T-helper 2 cell treated with Interferon-gamma antibody and Interleukin-4, amounts not matched to agents 5 μg/mL and 100 μg/mL, for 36 hours (primary cell): Measurements from ENCODE around the gene PLEKHG4.

Experiments
- DNase-seq: peaks from one replicate; pipeline ENCODE4 v3.0.0; 2021; ENCODE audit warnings: low spot score
- H3K27ac Mint-ChIP-seq: one replicate; pipeline ENCODE4 v1.8.0; 2021; ENCODE audit warnings: mild to moderate bottlenecking, mixed read lengths
- H3K27me3 Mint-ChIP-seq: one replicate; pipeline ENCODE4 v1.8.0; 2021; ENCODE audit warnings: low read depth, mixed read lengths
- H3K36me3 Mint-ChIP-seq: one replicate; pipeline ENCODE4 v1.8.0; 2021; ENCODE audit warnings: low read depth, mixed read lengths
- H3K4me1 Mint-ChIP-seq: one replicate; pipeline ENCODE4 v1.8.0; 2021; ENCODE audit warnings: low read depth, mixed read lengths
- H3K4me3 Mint-ChIP-seq: one replicate; pipeline ENCODE4 v1.8.0; 2022; ENCODE audit warnings: mild to moderate bottlenecking, moderate library complexity, mixed read lengths
- H3K9me3 Mint-ChIP-seq: one replicate; pipeline ENCODE4 v1.8.0; 2021; ENCODE audit warnings: mixed read lengths

Gene PLEKHG4

DNA sequence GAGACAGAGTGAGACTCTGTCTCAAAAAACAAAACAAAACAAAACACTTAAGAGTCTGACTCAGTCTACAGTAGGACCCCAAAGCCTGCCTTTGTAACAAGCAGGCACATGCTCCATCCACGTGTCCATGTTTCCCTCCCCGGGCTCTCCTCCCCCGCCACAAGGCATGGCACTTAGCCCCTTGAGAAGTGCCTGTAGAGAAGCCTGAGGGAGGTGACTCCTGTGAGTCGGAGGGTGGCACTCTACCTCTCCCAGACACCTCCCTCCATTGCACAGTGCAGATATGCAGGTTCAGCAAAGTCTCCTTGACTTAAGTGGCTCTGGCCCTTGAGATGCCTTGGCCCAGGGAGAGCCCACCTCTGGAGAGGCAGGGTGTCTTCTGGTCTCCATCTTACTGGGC, 38.8 kb upstream of the PLEKHG4 start:
- Mint-ChIP-seq H3K36me3 (peaks cover 35% of the 10 kb centered on the region), H3K4me3 (no peak overlapping the region), H3K27me3 (no peaks in the 10 kb centered on the region), H3K9me3 (no peaks in the 10 kb centered on the region), H3K27ac (no peak overlapping the region), H3K4me1 (peaks cover 38% of the 10 kb centered on the region)
- no peak for DNase-seq

DNA sequence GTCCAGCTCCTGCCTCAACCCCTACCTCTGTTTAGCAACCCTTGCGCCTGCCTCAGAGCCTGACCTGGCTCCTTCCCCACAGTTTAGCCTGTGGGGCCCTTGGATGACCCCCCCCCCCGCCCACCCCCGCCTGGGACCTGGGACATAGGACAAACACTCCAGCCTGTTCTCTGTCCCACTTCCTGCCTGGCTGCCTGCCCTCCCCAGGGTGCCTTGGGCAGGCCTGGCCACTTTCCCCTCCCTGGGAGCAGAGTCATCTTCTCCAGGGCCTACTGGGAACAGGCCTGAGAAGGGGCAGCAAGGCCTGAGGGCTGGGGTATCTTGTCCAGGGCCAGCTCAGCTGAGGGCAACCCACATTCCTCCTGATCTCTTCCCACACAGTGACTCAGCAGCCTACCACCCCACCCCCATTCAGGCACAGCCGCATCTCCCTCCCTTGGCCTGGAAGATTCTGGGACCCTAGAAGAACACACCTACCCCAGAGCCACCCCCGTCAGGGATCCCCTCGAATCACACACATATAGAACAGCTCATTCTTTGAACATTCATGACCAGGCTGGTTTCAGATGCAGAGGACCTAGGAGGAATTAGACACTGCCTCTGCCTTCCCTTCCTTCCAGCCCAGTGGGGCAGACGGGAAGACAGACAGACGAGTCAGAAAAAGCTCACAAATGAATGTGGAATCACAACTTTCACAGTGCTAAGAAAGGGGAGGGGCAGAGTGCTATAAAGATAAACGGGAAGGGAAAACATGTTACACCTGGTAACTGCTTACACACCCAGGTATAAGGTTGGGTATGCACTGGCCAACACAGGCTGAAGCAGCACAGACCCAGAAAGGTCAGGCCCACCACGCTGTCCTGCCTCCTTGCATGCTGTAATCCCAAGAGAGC, 38.1 kb upstream of the PLEKHG4 start:
- H3K27ac Mint-ChIP-seq: peak overlapping the region; percentile 75
- no peak for DNase-seq
- H3K4me3 Mint-ChIP-seq: no peak overlapping the region
- H3K27me3 Mint-ChIP-seq: no peaks in the 10 kb centered on the region
- peaks cover 29% of the 10 kb centered on the region for H3K36me3 Mint-ChIP-seq
- peaks cover 37% of the 10 kb centered on the region for H3K4me1 Mint-ChIP-seq
- H3K9me3 Mint-ChIP-seq: no peaks in the 10 kb centered on the region

DNA sequence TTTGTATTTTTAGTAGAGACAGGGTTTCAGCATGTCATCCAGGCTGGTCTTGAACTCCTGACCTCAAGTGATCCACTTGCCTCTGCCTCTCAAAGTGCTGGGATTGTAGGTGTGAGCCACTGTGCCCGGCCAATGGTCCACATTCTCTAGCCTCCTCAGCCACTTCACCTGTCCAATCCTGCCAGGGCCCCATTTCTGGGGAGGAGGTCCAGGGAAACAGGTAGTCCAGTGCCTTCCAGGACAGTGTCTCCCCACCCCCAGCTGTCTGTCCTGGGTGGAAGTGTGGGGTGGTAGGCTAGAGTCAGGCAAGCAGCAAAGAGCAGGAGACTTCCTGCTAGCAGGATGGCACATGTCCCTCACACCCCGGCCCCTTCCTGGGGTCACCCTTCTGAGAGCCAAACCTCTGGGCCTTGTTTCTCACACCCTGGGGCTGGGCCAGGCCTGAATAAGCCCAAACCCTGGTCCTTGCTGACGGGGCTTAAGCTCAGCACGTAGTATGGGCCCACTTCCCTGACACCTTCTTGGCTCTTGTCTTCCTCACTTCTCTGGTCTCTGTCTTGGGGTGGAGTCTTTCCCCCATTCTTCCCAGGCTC, 37.1 kb upstream of the PLEKHG4 start:
- Mint-ChIP-seq H3K36me3 (peaks cover 21% of the 10 kb centered on the region), H3K4me1 (peaks cover 35% of the 10 kb centered on the region), H3K27ac (peak overlapping the region; percentile 76), H3K4me3 (no peak overlapping the region), H3K9me3 (no peaks in the 10 kb centered on the region), H3K27me3 (no peaks in the 10 kb centered on the region)
- no peak for DNase-seq

DNA sequence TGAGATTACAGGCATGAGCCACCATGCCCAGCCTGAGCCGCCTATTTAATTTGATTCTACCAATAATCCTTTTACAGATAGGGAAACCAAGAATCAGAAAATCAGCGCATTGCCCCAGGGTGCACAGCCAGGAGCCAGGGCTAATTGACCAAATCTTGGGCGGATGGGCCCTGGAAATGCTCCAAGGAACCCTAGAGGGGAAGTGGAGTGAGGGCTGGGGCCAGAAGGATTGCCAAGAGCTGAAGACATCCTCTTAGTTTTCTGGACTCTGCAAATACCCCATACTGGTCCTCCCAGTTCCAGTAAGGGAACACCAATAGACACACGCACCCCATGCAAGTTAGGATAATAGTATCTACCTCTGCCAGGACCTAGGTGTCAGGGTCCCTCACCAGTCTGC, 35.9 kb upstream of the PLEKHG4 start:
- H3K27me3 Mint-ChIP-seq: peaks cover 4% of the 10 kb centered on the region
- DNase-seq: no peak
- peak overlapping the region; percentile 89 for H3K27ac Mint-ChIP-seq
- peak overlapping the region; percentile 72 for H3K4me3 Mint-ChIP-seq
- H3K4me1 Mint-ChIP-seq: peaks cover 44% of the 10 kb centered on the region
- peaks cover 11% of the 10 kb centered on the region for H3K36me3 Mint-ChIP-seq
- no peaks in the 10 kb centered on the region for H3K9me3 Mint-ChIP-seq

DNA sequence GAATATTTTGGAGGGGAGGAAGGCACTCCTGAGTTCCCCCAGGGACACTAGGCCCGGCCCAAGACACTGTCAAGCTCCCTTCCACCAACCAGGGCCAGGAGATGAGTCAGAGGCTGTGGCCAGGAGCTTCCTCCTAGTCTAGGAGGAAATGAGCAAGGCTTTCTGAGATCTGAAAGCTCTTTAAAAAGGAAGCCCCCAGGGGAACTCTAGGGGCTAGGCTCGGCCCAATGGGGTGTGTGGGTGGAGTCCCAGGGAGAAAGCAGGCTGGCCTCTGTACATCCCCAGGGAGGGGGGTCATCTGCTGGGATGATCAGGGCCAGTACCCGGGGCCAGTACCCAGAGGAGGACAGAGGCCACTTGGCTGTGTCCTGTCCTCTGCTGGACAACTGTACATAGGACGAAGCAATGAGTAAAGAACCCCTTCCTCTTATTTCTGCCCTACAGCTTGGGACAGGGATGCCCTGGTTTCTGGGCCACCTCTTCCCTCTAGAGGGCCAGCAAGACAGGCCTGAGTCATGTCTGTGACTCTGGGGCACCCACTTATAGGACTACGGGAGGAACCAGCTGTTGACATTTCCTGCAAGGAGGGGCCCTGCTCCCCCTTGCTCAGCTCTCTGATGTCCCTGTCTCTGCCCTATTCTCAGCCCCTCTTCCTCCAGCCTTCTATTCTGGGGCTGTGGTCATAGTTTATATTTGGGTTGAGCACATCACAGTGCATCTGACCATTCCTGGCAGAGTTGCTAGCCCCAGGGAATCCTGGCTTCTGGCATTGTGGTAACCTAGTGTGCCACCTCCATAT, 34.7 kb upstream of the PLEKHG4 start:
- peak; percentile 87 for DNase-seq
- H3K9me3 Mint-ChIP-seq: no peaks in the 10 kb centered on the region
- peak overlapping the region; percentile 89 for H3K27ac Mint-ChIP-seq
- H3K4me3 Mint-ChIP-seq: peak overlapping the region; percentile 72
- H3K27me3 Mint-ChIP-seq: peaks cover 8% of the 10 kb centered on the region
- peaks cover 6% of the 10 kb centered on the region for H3K36me3 Mint-ChIP-seq
- peaks cover 47% of the 10 kb centered on the region for H3K4me1 Mint-ChIP-seq

DNA sequence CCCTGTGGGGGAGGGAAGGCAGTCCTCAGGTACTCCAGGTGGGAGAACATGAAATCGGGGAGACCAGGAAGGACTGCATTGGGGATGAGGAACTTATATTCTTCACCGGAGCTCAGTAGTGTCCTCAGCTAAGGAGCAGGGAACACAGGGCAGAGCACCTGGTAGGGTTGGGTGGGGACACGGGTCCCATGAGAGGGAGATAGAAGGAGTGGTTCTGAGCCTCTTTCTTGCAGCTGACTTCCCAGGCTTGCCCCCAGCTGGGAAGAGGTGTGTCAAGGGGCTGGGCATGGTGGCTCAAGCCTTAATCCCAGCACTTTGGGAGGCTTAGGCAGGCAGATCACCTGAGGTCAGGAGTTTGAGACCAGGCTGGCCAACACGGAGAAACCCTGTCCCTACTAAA, 34.1 kb upstream of the PLEKHG4 start:
- H3K27ac Mint-ChIP-seq: peak overlapping the region; percentile 89
- H3K4me3 Mint-ChIP-seq: peak overlapping the region; percentile 72
- H3K27me3 Mint-ChIP-seq: peaks cover 14% of the 10 kb centered on the region
- H3K36me3 Mint-ChIP-seq: peaks cover 6% of the 10 kb centered on the region
- DNase-seq: no peak
- H3K4me1 Mint-ChIP-seq: peaks cover 50% of the 10 kb centered on the region
- H3K9me3 Mint-ChIP-seq: no peaks in the 10 kb centered on the region

DNA sequence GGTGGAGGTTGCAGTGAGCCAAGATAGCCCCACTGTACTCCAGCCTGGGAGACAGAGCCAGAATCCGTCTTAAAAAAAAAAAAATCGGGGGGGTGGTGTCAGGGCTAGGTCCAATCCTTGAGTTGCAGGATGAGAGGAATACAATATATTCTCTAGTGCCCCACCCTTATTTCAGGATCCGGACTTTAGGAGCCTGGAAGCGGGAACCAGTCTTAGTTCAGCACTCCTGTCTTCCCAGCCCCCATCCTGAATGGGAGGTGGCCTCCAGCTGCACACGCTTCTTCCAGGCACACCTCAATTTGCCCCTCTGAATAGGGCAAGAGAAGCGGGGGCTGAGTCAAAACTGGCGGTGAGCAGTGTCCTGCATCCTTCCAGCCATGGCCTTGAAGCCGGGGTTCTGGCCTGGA, 33.7 kb upstream of the PLEKHG4 start:
- H3K4me1 Mint-ChIP-seq: peaks cover 50% of the 10 kb centered on the region
- peaks cover 6% of the 10 kb centered on the region for H3K36me3 Mint-ChIP-seq
- H3K27me3 Mint-ChIP-seq: peaks cover 16% of the 10 kb centered on the region
- peak overlapping the region; percentile 14 for H3K27ac Mint-ChIP-seq
- DNase-seq: no peak
- H3K9me3 Mint-ChIP-seq: no peaks in the 10 kb centered on the region
- peak overlapping the region; percentile 72 for H3K4me3 Mint-ChIP-seq

DNA sequence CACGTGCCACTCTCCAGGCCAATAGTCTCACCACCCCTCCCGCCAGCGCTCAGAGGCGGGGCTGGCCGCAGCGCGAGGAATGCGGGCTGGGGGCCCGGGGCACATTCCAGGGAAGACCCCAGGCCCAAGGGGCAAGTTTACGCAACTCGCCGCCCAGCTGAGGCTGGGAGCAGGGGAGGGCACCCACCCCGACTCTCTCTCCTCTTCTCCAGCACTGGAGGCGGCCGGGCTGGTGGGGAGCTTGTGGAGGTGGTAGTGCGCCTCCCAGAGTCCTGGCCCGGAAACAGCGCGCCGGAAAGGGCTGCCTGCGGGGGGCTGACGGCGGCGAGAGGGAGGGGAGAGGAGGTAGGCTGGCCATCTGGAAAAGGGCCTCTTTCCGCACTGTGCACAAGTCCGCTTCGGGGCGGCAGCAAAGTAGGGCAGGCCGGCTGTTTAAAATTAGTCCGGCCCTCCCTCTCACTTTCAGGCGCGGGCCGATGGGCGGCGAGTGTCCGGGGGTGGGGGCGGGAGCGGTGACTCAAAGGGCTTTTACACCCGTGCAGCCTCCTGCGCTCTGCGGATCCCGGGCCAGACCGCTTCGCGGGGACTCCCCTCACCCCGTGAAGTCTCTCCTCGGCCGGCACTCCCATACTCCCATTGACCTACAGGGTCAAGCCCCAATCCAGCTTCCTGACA, 33.1 kb upstream of the PLEKHG4 start:
- peak; percentile 65 for DNase-seq
- Mint-ChIP-seq H3K4me1 (peaks cover 49% of the 10 kb centered on the region), H3K4me3 (peak overlapping the region; percentile 82), H3K36me3 (peaks cover 5% of the 10 kb centered on the region), H3K9me3 (no peaks in the 10 kb centered on the region), H3K27me3 (peaks cover 16% of the 10 kb centered on the region), H3K27ac (no peak overlapping the region)

DNA sequence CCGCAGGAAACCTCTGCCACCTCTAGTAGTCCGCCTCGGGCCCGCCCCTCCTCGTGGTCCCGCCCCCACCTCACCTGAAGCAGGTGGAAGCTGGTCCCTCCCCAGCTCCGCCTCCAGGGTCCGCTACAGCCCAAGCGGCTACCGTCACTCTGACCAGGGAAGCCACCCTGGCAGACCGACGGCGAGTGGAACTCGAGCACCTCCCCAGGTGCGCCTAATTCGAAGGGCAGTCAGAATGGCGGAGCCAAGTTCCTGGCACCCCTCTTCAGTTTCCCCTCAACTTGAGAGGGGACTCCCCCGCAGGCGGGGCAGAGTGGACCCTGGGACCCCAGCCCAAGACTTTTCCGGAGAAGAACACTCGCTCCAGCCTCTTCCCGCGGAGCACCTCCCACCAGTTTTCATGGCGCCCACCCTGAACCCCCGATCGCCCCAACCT, 32.6 kb upstream of the PLEKHG4 start:
- H3K4me1 Mint-ChIP-seq: peaks cover 44% of the 10 kb centered on the region
- peaks cover 16% of the 10 kb centered on the region for H3K27me3 Mint-ChIP-seq
- H3K27ac Mint-ChIP-seq: peak overlapping the region; percentile 47
- no peak for DNase-seq
- H3K4me3 Mint-ChIP-seq: peak overlapping the region; percentile 82
- H3K9me3 Mint-ChIP-seq: no peaks in the 10 kb centered on the region
- H3K36me3 Mint-ChIP-seq: peaks cover 2% of the 10 kb centered on the region

DNA sequence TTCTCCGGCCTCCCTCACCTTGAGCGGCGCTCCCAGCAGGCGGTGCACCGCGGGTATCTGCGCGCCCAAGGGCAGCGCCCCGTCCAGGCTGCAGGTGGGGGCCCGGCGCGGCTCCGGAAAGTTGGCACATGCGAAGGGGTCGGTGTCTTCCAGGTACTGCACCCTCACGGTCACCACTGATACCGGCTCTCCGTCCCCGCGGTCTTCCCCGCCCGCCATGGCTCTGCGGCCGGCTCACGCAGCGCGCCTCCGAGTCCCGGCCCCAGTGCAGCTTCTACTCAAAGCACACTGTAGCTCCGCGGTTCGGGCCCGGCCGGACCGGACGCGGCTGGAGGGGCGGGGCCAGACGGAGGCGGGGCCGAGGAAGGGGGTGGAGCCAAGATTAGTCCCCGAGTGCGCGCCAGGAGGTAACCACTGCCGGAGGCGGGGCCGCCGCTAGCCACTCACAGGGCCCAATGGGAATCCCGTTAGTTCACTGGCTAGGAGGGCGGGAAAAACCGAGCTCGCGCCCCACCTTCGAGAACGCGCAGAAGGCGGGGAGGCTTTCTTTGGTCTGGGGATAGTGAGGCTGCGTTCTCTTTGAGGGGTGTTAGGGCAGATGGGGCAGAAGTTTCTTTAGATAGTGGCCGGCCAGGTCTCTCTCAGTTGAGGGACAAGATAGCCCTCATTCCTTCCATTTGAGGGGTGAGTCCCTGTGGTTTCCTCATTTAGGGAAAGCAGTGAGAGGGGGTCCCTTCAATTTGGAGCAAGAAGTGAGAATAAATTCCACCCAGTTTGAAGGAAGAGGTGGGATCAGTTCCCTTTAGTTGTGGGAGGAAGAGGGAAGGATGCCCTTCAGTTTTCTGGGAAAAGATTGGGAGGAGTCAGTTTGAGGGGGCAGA, 31.9 kb upstream of the PLEKHG4 start, which contains the start of gene FHOD1:
Gene FHOD1 (minus strand): TSS at position 290 of the 881 bp plus-strand sequence. CDS start 71 bp downstream, at position 219.
- peak within 1 kb of the TSS; percentile 80 for H3K27ac Mint-ChIP-seq
- peak; percentile 99 for DNase-seq
- peaks cover 2% of the 10 kb centered on the region for H3K36me3 Mint-ChIP-seq
- H3K4me3 Mint-ChIP-seq: peak within 1 kb of the TSS; percentile 82
- peaks cover 16% of the 10 kb centered on the region for H3K27me3 Mint-ChIP-seq
- H3K9me3 Mint-ChIP-seq: no peaks in the 10 kb centered on the region
- H3K4me1 Mint-ChIP-seq: peaks cover 43% of the 10 kb centered on the region

DNA sequence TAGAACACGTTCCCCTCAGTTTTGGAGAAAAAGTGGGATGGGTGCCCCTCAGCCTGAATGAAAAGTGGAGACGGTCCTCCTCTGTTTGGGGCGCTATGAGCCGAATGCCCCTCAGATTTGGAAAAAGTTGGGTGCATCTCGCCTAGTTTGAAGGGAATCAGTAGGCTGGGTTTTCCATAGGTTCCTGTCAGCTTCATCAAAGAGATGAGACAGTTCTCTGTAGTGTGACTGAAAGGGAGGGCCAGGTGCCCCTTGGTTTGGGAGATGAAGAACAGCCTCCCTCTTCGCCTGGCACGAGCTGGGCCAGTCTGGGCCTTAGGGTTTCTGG, 31.3 kb upstream of the PLEKHG4 start:
- H3K27ac Mint-ChIP-seq: peak overlapping the region; percentile 71
- H3K4me1 Mint-ChIP-seq: peaks cover 40% of the 10 kb centered on the region
- H3K4me3 Mint-ChIP-seq: peak overlapping the region; percentile 82
- no peaks in the 10 kb centered on the region for H3K9me3 Mint-ChIP-seq
- no peaks in the 10 kb centered on the region for H3K36me3 Mint-ChIP-seq
- H3K27me3 Mint-ChIP-seq: peaks cover 16% of the 10 kb centered on the region
- DNase-seq: no peak

DNA sequence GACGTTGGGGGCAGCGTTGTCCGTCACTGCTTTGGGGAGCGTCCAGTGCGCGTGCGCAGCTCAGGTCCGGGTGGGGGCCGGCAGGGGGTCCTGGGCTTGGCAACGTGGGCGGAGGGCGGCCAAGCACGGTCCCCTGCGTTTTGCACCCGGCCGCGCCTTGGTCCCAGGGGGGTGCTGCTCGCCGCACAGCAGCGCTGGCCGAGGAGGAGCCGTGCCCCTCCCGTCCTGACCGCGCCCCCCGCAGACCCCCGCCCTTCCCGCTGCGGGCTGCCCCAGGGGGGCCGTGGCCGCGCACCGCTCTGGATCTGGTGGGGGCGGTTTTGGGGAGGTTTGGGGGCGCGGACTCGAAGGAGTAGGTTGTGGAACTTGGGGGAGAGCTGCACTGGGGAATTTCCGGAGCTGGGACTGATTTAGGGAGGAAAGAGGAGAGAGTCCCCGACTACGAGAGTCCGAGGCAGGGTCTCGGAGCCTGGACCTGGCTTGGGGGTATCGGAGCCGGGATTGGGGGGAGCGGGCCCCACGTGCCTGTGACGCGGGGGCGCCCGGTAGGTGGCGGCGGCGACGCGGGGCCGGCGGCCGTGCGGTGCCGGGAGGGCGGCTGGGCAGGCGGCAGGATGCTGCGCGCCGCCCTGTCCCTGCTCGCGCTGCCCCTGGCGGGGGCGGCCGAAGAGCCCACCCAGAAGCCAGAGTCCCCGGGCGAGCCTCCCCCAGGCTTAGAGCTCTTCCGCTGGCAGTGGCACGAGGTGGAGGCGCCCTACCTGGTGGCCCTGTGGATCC, 30.7 kb upstream of the PLEKHG4 start, which contains the start of gene SLC9A5:
Gene SLC9A5 (plus strand): TSS at position 579 of the 777 bp plus-strand sequence. CDS start 36 bp downstream, at position 615.
- Mint-ChIP-seq H3K4me3 (peak within 1 kb of the TSS; percentile 82), H3K36me3 (no peaks in the 10 kb centered on the region), H3K4me1 (peaks cover 35% of the 10 kb centered on the region), H3K27ac (peak within 1 kb of the TSS; percentile 74), H3K9me3 (no peaks in the 10 kb centered on the region), H3K27me3 (peaks cover 16% of the 10 kb centered on the region)
- peak; percentile 48 for DNase-seq
